ENCODE data around the gene NOSTRIN.

NOSTRIN gene

GRCh38 chr2:168890006-168890782, 87.8 kb downstream of the NOSTRIN start, which contains the start of gene SPC25:
Gene SPC25, minus strand, starts transcription at chr2:168890430. Its CDS starts 911 bp downstream, at chr2:168889519.
- peak; percentile 89 for DNase-seq

DNA sequence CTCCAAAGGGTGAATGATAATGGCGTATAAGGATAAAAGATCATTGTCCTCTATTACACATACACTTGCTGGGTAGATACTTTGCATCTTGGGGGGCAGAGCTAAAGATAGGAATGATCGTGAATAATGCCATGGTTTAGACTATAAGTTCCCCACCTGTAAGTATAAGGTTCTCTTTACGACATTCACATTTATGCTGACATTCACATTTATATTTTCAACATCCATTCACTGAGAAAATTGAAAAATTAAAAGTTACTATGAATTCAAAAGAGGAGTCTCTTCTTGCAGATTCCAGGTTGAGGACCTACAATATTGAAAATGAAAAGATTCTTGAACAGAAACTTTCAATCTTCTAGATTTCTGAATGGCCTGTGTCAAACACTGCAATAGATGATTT, 89.9 kb downstream of the NOSTRIN start:
- no peak for DNase-seq

GRCh38 chr2:168894101-168894500, 91.7 kb downstream of the NOSTRIN start:
- no peak for DNase-seq

DNA sequence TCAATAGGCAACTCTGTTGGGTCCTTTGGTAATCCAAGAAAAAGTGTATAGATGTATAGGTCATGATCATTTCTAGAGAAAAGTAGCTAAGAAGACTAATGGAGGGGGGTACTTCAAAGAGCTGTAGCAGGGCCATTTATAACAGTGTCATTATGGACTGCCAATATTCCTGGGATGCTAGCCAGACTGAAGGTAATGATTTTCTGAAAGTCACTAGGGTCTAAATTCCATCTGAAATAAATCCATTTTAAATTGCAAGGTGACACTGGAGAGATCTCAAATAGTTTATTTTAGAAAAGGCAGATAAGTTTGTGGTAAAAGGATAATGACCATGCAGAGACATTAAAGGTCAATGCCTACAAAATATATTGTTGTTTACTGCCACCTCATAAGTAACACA, 92.3 kb downstream of the NOSTRIN start:
- no peak for DNase-seq

- DNase-seq, result no peak
Observed at GRCh38 chr2:168895771-168896170, 93.3 kb downstream of the NOSTRIN start.

DNA sequence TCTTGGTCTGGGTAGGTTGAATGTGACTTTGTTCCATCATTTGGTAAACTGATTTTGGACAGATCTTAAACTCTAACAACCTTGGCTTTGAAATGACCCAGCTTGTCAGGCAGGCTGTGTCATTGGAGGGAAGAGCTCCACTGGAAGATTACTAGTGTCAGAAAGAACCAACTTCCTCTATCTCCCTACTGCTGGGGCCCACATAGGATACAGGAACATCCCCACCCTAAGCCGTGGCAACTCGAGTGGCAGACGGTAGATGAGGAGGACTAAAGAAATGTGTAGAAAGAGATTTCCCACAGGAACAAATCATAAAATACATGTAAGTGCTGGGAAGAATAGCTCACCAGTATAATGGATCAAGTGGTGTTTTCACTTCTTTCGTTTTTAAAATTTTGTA, 94.3 kb downstream of the NOSTRIN start:
- no peak for DNase-seq

DNA sequence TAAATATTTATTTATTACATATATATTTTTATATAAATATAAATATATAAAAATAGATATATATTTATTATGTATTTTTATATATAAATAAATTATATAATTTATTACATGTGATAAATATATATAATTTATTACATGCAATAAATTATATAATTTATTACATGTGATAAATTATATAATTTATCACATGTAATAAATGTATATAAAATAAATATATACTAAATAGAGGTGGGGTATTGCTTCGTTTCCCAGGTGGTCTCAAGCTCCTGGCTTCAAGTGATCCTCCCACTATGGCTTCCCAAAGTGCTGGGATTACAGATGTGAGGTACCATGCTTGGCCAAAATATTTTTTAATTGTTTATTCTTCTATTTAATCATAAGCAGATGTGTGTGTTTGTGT, 95.0 kb downstream of the NOSTRIN start:
- no peak for DNase-seq

- DNase-seq, result no peak
Observed at GRCh38 chr2:168901003-168901402, 98.6 kb downstream of the NOSTRIN start, which contains the start of gene G6PC2. Gene G6PC2, plus strand, starts transcription at chr2:168901291. Its CDS starts 41 bp downstream, at chr2:168901332.

DNA sequence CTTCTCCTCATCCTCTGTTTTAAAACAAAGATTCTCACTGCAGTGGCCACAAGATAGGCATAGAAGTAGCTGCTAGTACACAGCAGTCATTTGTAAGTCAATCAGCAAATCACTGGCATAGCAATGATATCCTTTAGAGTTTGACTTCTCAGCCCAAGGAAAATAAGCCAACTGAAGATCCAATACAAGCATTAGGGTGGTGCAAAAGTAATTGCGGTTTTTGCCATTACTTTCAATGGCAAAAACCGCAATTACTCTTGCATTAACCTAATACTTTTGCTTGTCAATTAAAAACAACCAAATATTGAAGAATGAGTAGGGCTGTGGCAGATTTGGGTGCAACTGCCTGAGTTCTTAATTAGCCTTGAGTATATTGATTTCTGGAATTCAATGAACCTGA, 101.5 kb downstream of the NOSTRIN start:
- DNase-seq, result no peak

DNA sequence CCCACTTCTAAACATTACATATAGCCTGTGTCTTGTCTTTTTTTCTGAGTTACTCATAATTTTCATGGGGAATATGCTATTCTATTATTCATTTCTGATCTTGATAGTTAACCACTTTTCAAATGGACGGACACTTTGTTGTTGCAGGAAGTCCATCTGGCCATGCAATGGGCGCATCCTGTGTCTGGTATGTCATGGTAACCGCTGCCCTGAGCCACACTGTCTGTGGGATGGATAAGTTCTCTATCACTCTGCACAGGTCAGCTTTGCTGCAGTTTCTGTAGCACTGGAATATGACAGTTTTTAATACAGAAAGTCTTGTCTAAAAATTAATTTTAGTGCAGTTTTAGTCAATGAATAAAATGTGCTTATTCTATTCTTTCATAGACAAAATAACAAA, 101.9 kb downstream of the NOSTRIN start:
- DNase-seq, result no peak

- peak; percentile 26 for DNase-seq
Observed at GRCh38 chr2:168907940-168908662, 105.7 kb downstream of the NOSTRIN start.

- peak; percentile 71 for DNase-seq
Observed at GRCh38 chr2:168910330-168910729, 107.9 kb downstream of the NOSTRIN start.

- DNase-seq, result no peak
Observed at GRCh38 chr2:168912466-168912865, 110.0 kb downstream of the NOSTRIN start.

GRCh38 chr2:168912901-168913369, 110.5 kb downstream of the NOSTRIN start:
- peak; percentile 56 for DNase-seq

DNA sequence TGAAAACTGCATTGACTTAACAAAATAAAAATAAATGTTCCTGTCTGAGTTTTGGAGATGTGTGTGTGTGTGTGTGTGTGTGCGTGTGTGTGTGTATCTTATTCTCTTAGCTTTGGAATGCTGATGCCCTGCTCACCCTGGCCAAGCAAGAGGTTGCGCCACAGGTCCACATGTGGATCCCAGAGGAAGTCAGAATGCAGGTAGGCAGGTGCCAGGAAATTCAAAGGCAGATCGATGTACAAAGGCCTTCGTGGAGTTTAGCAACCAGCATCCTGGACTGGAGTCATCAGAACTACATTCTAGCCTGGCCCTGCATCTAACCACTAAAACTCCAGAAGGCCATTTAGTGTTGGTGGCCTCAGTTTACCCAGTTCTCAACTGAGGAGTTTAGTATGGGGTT, 111.1 kb downstream of the NOSTRIN start:
- peak; percentile 14 for DNase-seq

All from NCI-H146 (cell line).